Stimulated activated CD4-positive, alpha-beta T cell treated with anti-CD3 and anti-CD28 coated beads, Interleukin-4, amount 100 ng/mL, for 1 hour (primary cell): Measurements from ENCODE around the gene SYT8.
"Not testable (repeated sequence)": the region's sequence is repeated elsewhere in the genome, so short reads cannot be mapped to it uniquely, and the experiment has no call there.

Experiments
- DNase-seq: peaks from one replicate; pipeline ENCODE4 v3.0.0-alpha.2; 2020

SYT8 gene, protein sequence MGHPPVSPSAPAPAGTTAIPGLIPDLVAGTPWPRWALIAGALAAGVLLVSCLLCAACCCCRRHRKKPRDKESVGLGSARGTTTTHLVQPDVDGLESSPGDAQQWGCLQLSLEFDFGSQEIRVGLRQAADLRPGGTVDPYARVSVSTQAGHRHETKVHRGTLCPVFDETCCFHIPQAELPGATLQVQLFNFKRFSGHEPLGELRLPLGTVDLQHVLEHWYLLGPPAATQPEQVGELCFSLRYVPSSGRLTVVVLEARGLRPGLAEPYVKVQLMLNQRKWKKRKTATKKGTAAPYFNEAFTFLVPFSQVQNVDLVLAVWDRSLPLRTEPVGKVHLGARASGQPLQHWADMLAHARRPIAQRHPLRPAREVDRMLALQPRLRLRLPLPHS

DNA sequence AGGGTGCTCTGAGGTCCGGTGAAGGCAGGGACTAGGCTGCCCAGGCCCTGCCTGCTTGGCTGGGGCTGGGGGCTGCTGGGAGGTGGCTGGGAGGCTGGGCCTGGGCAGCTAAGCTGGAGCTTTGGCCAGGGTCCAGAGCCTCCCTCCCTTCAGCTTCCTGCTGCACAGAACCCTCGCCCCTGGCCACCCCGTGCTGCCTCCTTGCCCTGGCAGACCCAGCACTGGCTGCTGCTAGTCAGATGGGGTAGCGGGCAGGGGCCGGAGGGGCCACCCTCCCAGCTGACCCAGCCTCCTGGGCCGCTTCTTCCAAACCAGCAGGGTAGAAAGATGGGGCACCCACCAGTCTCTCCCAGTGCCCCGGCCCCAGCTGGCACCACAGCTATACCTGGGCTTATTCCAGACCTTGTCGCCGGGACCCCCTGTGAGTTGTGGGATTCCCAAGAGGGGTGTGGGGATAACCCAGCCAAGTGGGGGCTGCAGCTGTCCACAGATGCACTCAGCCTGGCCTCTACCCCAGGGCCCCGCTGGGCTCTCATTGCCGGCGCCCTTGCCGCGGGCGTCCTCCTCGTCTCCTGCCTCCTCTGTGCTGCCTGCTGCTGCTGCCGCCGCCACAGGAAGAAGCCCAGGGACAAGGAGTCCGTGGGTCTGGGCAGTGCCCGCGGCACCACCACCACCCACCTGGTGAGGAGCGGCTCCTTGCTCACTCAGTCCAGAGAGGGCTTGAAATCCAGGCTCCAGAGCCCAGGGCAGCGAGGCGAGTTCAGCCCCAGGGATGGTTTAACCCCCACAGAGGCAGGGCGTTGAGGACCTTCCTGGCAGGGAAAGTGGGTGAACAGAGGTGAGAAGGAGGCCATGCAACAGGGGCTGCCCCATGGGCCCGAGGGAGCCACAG lies at the start of gene SYT8:
SYT8 (plus strand) TSS at position 212 of the 892 bp plus-strand sequence; CDS start at position 328, 116 bp downstream.
- no peak for DNase-seq

DNA sequence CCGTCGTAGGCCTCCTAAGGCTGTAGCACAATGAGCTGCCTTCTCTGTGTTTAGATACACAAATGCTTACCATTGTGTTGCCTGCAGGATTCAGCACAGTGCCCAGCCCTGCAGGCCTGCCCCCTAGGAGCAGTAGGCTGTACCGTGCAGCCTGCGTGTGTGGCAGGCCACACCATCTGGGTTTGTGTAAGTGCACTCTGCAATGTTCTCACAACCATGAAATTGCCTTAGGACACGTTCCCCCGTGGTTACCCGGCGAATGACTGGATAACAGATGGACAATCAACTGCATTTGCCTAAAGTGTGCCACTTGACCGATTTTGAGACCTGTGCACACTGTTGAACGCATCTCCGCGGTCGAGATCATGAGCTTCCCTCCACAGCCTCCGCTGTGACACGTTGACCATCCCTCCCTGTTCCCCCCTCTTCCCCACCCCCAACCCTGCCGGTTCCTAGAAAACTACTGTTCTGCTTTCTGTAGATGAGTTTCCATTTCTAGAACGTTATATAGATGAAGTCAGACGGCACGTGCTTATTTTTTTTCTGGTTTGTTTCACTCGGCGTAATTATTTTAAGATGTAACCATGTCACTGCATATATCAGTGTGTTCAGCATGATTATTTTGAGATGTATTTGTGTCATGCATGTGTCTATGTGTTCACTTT lies 48.9 kb upstream of the SYT8 start:
- DNase-seq = no peak

DNA sequence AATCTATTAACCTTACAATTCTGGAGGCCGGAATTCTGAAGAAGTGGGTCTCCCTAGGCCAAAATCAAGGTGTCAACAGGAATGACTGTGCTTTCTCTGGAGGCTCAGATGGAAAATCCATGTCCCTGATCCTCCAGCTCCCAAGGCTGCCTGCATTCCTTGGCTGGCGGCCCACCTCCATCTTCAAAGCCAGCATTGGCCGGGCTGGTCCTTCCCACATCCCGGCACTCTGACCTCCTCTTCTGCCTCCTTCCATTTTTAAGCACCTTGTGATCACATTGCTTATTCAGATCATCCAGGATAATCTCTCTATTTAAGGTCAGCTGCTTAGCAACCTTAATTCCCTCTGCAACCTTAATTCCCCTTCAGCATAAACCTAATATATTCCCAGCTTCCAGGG lies 48.3 kb upstream of the SYT8 start:
- DNase-seq = no peak

DNA sequence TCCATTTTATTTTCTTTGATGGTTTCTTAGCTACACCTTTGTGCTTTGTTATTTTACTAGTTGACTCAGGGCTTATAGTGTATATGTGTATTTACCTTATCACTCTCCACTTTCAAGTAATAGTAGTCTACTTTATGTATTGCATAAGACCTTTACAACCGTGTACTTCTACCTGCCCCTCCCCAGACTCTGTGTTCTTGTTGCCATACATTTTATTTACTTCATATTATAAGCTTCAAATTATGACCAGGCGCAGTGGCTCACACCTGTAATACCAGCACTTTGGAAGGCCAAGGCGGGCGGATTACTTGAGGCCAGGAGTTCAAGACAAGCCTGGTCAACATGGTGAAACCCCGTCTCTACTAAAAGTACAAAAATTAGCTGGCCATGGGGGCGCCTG lies 42.9 kb upstream of the SYT8 start:
- DNase-seq = no peak

DNA sequence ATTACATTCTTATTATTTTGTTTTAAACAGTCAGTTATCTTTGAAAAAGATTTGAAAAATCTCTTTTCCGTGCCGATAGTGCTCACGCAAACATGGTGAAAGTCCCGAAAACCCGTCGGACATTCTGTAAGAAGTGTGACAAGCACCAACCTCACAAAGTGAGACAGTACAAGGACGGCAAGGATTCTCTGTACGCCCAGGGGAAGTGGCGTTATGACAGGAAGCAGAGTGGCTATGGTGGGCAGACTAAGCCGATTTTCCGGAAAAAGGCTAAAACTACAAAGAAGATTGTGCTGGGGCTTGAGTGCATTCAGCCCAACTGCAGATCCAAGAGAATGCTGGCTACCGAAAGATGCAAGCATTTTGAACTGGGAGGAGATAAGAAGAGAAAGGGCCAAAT lies 42.3 kb upstream of the SYT8 start:
- DNase-seq = no peak

DNA sequence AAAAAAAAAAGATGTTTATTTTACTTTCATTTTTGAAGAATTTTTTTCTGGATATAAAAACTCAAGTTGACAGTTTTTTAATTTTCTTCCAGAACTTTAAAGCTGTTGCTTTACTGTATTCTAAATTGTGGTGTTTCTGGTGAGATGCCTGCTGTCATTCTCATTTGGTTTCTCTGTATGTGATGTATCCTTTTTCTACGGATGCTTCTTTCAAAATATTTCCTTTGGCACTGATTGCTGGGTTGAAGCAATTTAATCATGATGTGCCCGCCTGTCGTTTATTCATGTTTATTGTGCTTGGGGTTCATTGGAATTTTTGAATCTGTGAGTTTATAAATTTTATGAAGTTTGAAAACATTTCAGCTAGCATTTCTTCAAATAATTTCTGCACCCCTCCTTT lies 41.7 kb upstream of the SYT8 start:
- no peak for DNase-seq

DNA sequence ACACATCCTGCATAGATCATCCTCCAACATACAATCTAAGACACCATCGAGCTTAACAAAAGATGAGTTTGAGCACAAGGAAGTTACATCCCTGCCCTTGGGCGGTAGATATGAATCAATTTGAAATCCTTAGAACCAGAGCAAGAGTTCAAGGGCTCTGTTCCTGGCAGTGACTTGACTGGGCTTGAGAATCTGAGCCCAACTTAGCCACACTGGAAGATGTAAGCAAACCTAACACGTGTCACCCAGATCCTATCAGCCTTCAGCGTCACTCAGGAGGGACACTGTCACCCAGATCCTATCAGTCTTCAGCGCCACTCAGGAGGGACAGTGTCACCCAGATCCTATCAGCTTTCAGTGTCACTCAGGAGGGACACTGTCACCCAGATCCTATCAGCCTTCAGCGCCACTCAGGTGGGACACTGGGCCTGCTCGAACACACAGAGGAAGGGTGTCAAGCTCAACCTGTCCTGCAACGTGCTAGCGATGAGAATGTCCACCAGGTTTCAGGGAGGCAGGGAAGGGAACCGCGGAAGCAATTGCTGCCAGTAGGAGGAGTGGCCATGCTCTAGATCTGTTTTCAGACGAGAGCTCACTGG lies 38.3 kb upstream of the SYT8 start:
- no peak for DNase-seq

DNA sequence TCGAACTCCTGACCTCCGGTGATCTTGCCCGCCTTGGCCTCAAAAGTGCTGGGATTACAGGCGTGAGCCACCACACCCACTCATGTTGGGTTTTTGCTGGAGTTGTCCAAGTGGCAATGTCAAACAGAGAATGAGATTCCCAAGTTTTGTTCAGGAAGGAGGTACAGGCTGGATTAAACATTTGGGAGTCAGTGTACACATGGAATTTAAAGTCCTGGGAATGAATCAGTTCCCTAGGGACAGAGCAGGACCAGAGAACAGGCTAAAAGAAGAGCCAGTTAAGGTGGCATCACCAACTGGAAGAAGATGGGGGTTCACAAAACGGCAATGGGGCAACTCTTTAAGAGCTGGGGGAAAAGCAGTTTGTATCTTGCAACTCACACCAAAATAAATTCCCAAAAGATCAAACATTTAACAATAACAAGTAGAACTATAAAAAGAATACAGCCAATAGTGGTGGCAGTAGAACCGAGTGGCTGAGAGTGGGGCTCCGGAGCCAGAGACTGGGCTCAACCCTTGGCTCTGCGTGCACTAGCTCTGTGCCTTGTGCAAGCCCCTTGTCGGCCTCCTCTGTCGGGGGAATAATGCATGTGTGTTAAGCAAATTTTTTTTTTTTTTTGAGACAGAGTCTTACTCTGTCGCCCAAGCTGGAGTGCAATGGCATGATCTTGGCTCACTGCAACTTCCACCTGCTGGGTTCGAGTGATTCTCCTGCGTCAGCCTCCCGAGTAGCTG lies 37.2 kb upstream of the SYT8 start:
- no peak for DNase-seq

DNA sequence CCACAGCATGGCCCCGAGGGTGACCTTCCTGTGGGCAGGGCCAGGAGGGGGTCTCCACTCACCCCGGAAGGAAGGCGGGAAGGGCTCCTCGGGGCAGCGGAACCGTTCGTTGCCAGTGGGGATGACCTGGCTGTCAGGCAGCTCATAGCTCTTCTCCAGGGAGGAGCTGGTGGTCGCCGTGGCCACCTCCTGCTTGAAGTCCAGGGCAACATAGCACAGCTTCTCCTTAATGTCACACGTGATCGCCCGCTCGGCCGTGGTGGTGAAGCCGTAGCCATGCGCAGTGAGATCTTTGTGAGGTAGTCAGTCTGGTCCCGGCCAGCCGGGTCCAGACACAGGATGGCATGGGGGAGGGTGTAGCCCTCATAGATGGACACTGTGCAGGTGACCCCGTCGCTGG lies 31.5 kb upstream of the SYT8 start:
- no peak for DNase-seq

DNA sequence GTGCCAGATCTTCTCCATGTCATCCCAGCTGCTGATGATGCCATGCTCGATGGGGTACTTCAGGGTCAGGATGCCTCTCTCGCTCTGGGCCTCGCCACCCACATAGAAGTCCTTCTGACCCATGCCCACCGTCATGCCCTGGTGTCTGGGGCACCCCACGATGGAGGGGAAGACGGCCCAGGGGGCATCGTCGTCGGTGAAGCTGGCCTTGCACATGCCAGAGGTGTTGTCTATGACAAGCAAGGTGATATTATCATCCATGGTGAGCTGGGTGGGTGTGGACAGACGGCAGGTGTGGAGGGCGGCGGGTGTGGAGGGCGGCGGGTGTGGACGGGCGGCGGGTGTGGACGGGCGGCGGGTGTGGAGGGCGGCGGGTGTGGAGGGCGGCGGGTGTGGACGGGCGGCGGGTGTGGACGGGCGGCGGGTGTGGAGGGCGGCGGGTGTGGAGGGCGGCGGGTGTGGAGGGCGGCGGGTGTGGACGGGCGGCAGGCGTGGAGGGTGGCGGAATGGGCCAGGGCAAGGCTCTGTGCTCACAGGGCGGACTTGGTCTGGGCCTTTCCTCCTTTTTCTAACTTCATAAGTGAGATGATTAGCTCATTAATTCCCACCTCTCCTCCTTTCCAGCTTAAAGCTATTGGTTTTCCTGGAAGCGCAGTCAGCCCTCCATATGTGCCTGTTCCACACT lies 30.8 kb upstream of the SYT8 start:
- not testable (repeated sequence) for DNase-seq

DNA sequence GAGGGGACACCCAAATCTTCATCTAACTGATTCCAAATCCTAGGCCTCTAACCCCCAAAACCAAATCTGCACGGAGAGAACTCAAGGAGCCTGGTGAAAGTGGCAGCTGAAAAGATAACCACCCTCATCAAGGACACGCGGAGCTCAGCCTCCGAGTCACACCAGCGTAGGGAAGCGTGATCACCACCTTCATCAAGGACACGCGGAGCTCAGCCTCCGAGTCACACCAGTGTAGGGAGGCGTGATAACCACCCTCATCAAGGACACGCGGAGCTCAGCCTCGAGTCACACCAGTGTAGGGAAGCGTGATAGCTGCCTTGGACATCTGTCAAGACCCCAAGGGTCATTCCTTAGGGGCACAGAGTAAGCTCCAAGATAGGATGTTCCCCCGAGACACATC lies 29.3 kb upstream of the SYT8 start:
- no peak for DNase-seq

DNA sequence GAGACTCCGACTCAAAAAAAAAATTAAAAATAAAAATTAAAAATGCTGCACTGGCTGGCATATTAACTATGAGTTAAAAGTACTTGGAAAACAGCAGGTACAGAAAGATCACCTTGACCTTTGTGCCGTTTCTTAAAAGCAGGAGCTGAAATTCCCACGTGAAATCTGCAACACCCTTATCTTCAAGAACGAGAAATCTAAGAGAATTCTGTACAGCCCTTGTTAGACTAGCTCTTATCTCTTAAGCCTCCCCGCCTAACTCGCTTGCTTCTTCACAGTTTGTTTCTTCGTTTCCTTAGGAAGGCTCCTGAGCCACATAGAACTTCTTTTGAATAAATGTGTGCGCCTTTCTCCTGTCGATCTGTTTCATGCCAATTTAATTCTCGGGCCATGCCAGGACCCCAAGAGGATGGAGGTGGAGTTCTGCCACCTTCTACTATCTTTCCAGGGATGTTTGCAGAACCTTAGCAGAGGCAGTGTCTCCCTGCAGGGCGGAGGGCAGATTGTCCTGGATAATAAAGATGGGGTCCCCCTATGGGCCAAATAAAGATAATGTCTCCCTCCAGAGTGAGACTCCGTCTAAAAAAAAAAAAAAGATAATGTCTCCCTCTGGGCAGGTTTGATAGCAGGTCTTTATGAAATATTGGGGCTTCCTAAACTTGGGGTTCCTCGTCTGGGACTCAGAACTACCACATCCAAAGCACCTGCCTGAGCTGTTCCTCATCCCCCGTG lies 27.4 kb upstream of the SYT8 start:
- DNase-seq = no peak

DNA sequence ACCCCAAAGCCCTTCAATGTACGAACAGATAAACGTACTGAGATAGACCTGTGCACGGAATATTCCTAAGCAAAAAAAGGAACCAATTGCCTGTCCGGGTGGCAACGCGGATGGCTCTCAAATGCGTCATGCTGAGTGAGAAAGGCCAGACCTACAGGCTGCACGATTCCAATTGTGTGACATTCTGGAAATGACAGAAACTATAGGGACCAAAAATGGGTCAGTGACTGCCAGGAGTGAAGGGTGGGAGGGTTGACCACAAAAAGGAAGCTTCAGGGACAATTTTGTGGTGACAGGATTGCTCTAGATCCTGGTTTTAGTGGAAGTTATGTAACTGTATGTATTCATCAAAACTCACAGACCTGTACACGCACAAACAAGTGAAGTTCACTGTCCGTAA lies 24.0 kb upstream of the SYT8 start:
- no peak for DNase-seq

DNA sequence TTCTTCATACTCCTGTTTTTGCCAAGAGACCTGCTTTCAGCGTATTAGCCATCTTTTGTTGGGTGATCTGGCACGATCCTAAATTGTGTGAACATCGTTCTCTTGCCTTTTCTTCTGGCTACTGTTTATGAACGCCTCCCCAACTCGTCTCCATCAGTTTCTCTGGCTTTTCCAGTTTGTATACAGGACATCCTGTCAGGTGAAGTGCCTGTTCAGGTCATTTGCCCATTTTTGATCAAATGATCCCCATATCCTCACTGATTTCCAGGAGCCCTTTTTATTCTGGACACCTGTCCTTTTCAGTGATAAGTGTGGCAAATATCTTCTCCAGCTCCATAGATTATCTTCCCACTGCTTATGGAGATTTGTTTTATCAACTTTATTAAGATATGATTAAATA lies 22.5 kb upstream of the SYT8 start:
- DNase-seq = no peak

DNA sequence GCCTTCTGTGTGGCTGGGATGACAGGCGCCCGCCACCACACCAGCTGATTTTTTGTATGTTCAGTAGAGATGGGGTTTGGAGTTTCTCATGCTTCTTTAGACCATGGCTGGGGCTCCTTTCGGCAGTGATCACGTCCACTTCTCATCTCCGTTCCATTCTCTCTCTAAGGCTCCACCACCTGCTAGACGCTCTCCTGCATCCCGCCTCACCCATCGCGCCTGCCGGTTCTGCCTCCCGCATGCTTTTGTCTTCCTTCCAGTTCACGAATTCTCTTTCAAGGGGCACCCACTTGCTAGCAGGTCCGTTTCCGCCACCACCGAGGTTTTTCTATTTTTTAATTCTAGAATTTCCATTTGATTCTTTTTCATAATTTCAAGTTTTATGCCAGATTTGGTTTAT lies 22.0 kb upstream of the SYT8 start:
- DNase-seq = no peak

DNA sequence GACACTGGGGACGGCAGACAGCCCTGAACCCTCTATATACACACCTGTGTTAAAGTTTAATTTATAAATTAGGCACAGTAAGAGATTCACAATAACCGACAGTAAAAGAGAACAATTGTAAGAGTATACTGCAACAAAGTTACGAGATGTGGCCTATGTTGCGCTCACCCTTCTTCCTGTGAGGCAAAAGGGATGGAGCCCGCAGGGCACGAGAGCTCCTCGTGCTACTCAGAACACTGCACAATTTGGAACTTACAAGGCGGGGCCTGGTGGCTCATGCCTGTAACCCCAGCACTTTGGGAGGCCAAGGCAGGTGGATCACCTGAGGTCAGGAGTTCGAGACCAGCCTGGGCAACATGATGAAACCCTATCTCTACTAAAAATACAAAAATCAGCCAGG lies 21.4 kb upstream of the SYT8 start:
- DNase-seq = not testable (repeated sequence)

DNA sequence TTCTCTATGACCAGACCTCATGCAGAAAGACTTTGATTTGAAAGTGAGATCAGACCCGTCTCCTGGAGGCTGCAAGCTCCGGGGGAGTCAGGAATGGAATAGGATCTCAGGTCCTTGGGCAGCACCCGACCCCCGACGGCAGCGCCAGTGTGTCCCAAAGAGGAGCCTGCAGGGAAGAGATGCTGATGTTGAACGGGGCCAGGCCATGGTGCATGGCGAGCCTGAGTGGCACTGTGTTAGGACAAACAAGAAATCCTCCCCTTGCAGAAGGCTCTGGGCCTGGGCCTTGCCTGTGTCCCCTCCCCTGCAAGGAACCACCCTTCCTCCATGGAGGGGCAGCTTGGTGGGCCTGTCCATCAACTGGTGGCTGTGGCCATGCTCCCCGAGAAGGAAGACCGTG lies 20.1 kb upstream of the SYT8 start:
- no peak for DNase-seq

DNA sequence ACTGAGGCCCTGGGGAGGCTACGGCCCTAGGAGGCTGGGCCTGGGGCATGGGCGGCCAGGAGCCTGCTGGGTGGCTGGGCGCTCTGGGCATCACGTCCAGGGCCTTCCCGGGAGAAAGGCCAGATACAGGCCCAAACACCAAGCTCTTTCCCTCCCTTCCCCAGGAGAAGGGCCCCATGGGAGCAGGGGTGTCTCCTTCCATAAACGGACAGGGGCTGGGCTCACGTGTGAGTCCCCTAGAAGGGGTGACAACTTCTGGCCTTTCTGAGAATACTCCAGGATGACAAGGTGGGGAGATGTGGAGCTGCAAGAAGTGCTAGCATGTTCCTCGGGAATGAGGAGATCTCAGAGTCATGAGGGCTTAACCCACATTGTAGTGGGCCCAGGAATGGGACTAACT lies 19.5 kb upstream of the SYT8 start:
- no peak for DNase-seq

DNA sequence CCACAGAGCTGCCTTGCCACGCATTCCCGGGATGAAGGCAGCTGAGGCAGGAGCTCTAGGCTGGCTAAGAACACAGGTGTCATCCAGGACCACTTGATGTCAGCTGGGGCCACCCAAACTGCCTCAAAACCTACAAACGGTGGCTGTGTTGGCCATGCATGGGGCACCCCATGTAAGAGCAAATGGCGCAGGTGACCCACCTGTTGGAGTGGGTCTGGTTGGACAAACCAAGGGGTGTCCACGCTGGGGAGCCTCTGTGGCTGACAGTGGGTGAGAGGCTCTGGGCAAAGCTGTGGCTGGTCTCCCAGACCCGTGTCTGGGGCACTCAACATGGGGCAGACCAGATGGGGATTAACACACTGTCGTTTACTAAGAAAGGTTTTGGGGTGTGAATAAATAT lies 19.0 kb upstream of the SYT8 start:
- no peak for DNase-seq

DNA sequence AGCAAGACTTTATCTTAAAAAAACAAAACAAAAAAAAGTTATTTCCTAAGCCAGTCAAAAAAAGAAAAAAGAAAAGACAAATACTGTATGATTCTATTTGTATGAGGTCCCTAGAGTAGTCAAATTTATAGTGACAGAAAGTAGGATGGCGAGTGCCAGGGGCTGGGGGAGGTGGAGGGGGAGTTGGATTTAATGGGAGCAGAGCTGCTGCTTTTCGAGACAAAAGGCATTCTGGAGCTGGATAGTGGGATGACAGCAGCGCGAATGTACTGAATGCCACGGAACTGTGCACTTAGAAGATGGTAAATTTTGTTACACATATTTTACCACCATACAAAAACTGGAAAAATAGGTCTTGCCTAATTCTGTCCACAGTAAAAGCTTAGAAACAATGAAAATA lies 17.8 kb upstream of the SYT8 start:
- no peak for DNase-seq

DNA sequence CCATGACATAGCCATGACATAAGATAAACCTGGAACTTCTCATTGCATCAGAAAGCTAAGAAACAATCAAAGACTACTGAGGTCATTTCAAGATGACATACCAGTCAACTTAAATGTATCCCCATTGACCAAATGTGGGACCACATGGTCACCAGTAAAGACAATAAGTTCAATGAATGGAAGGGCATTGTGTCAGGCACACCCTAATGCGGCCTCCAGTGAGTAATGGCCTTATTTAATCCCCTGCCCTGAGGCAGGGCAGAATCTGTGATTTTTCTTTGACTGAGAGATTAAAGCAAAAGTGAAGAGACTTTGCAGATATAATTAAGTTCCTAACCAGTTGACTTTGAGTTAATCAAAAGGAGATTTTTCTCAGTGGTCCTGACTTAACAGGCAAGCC lies 17.3 kb upstream of the SYT8 start:
- DNase-seq = no peak
